HG03095 (cell line): ENCODE results near the gene LAMP1.
"Not testable (repeated sequence)": the region's sequence is repeated elsewhere in the genome, so short reads cannot be mapped to it uniquely, and the experiment has no call there.

Experiments used
- ATAC-seq: cut with Tn5 transposase; IDR thresholded peaks from one replicate; pipeline ENCODE4 v1.9.1; 2021; ENCODE audit warnings: moderate library complexity; ENCODE audit not compliant: unreplicated experiment

The LAMP1 gene

GRCh38 chr13:113295776-113296175 lies 1.3 kb upstream of the LAMP1 start:
- ATAC-seq, result no peak

- peak; percentile 25 for ATAC-seq
Observed at GRCh38 chr13:113297370-113298042, 467 bp downstream of the LAMP1 start.

GRCh38 chr13:113298043-113298945 lies 1.3 kb downstream of the LAMP1 start:
- no peak for ATAC-seq

- no peak for ATAC-seq
Observed at GRCh38 chr13:113299951-113300350, 2.9 kb downstream of the LAMP1 start.

- ATAC-seq, result no peak
Observed at GRCh38 chr13:113302986-113303385, 5.9 kb downstream of the LAMP1 start.

GRCh38 chr13:113304121-113304520 lies 7.1 kb downstream of the LAMP1 start:
- ATAC-seq, result no peak

GRCh38 chr13:113305208-113305607 lies 8.2 kb downstream of the LAMP1 start:
- ATAC-seq, result no peak

- no peak for ATAC-seq
Observed at GRCh38 chr13:113307491-113307890, 10.5 kb downstream of the LAMP1 start.

GRCh38 chr13:113309473-113309872 lies 12.4 kb downstream of the LAMP1 start:
- no peak for ATAC-seq

GRCh38 chr13:113314112-113314511 lies 17.1 kb downstream of the LAMP1 start:
- not testable (repeated sequence) for ATAC-seq

GRCh38 chr13:113314895-113315470 lies 17.9 kb downstream of the LAMP1 start:
- not testable (repeated sequence) for ATAC-seq

GRCh38 chr13:113315992-113316391 lies 19.0 kb downstream of the LAMP1 start:
- no peak for ATAC-seq

- ATAC-seq, result no peak
Observed at GRCh38 chr13:113317031-113317430, 20.0 kb downstream of the LAMP1 start.

- no peak for ATAC-seq
Observed at GRCh38 chr13:113318956-113319355, 21.9 kb downstream of the LAMP1 start.

GRCh38 chr13:113319371-113319770 lies 22.3 kb downstream of the LAMP1 start:
- no peak for ATAC-seq

GRCh38 chr13:113320226-113320875 lies 23.3 kb downstream of the LAMP1 start:
- no peak for ATAC-seq

- ATAC-seq, result no peak
Observed at GRCh38 chr13:113321546-113321945, 24.5 kb downstream of the LAMP1 start.

GRCh38 chr13:113322043-113322461 lies 25.0 kb downstream of the LAMP1 start:
- ATAC-seq, result no peak

GRCh38 chr13:113322890-113323651 lies 26.0 kb downstream of the LAMP1 start:
- no peak for ATAC-seq

GRCh38 chr13:113323869-113324268 lies 26.8 kb downstream of the LAMP1 start:
- ATAC-seq, result no peak
